HG02885 (cell line): ENCODE results near the gene SH3PXD2A.
"Not testable (repeated sequence)": the region's sequence is repeated elsewhere in the genome, so short reads cannot be mapped to it uniquely, and the experiment has no call there.

Experiments
- ATAC-seq: cut with Tn5 transposase; IDR thresholded peaks from one replicate; pipeline ENCODE4 v1.9.1; 2021; ENCODE audit warnings: mild to moderate bottlenecking; ENCODE audit not compliant: unreplicated experiment, poor library complexity

The SH3PXD2A gene

DNA sequence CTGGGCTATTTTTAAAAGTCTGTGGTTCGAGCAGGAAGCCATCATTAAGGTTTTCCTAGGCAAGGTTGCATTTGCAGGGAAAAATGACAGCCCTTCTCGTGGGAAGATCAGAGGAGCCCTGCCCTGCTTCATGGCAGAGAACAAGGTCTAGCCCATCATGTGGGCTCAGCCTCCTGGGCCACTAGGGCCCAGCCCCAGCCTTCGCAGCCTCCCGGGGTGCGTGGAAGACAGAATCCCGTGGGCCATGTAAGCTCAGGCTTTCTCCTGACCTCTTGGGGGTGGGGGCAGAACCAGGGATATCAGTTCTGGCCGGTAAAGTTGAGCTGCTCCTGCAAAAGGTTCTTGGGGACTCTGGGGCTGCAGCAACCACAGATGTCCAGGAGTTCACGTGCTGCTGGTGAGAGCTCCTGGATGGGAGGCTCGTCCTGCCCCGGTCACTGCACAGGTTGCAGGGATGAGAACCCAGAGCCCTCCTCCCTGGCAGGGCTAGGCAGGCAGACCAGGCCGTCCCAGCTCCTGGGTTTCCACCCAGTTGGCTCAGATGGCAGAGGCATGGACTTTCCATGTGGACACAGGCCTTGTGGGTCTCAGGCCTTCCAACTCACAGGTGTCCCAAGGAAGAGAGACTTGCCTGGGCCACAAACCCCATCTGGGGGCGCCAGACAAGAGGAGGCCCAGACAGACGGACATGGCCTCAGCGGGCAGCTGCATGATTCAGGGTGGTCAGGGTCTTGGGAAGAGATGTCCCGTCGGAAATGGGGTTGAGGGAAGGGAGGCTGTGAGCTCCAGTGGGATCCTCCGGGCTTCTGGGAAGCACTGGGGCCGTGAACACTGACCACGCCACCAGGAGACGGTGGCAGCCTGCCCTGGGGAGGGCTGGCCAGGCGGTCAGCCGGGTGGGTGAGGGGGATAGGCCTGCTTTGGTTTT, 235.7 kb downstream of the SH3PXD2A start:
- no peak for ATAC-seq

DNA sequence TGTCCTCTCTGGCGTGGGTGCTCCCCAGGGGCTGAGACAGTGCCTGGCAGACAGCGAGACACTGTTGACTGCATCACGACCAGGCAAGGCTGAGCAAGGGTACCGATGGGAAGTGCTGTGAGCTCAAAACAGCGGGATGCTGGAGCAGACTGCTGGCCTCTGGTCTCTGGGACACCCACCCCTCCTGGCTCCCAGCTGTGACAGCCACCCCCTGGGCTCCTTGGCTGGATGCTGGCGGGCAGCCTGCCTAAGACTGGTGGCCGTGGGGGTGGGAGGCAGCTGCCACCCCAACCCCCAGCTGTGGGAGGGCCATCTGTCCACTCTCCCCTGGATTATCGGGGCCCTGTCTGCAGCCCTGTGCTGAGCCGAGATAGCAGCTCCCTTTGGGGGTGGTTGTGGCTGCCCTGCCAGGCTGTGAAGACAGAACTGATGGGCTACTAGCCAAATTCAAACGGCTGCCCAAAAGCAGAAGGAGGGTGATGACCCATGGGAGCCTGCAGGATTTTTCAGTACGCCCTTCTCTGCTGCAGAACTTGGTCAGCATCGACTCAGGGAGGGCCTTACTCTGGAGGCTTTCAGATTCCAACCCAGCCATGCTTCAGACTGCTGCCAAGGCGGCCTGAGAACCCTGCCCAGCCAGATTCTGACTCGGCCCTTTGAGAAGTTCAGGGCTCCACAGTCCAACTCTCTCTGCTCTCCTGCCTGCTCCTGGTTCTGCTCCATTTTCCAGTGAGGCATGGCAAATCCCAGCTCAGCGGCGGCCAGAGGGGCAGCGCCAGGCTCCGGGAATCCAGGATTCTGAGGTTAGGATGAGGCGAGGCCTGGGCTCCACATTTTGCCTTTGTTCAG, 236.6 kb downstream of the SH3PXD2A start:
- ATAC-seq: no peak

DNA sequence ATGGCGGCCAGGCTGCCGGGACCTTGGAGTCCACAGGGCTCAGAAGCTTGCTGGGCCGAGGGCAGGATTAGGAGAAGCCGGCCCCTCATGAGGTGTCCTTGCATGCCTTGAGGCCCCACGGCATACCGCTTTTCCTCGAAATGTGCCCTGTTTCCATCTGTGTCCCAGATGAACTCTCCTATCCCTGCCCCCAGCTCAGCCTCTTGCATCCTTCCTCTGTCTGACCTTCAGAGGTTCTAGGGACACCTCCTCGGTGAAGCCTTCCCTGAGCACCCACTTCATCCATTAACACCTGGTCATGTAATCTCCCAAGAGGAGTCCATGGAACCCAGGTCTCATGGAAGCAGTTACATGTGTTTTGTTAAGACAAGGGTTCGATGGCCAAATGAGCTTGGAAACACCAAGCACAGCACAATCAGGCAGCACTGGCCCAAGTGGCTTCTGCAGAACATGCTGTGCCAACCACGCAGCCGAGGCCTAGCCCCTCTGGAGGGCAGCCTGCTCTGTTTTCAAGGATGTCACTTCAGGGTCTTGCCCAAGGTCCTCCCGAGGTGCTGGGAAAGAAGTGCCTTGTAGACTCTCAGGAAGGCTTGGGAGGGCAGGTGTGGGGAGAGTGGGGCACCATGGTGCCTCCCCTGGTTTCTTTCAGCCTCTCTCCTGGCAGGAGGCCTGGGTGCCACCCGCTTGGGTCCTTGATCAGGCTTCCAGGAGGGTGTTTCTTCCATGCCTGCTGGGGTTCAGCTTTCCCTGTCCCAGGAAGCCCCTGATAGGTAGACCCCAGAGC, 237.6 kb downstream of the SH3PXD2A start:
- ATAC-seq: no peak

DNA sequence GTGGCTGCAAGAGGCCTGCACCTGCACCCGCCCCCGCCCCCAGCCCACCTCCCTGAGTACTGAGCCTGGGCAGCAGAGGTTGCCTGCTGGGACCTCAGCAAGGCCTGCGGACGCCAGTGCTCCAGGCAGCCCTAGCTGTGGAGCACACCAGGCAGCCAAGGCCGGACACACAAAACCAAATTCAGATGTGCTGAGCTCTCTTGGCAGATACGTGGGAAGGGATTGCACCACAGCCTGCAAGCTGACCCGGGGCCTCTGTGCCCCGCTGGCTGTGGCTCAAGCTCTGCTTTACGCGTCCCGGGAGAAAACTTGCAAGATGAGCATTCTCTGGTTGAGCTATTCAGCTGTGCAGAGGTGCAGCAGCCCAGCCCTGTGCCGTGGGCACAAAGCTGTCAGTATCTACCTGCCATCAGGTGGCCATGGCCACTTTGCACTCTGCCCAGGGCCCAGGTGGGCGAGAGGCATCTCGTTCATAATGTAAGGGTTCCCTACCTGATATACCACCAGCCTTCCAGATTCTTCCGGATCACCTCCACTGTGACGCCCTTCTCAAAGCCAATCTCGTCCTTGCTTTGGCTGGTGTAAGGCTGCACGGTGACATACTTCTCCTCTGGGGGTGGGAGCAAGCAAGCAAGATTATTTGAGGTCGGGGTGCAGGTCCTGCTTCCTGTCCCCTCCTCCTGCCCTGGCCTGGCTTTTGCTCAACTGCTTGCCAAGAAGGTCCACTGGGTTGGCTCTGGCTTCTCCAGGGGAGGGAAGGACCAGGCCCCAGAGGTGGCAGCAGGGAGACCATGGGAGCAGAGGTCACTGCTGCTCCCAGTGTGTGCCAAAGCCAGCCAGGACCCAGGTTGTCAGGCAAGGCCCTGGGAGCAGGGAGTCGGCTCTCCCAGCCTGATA, 238.4 kb downstream of the SH3PXD2A start:
- ATAC-seq: no peak

DNA sequence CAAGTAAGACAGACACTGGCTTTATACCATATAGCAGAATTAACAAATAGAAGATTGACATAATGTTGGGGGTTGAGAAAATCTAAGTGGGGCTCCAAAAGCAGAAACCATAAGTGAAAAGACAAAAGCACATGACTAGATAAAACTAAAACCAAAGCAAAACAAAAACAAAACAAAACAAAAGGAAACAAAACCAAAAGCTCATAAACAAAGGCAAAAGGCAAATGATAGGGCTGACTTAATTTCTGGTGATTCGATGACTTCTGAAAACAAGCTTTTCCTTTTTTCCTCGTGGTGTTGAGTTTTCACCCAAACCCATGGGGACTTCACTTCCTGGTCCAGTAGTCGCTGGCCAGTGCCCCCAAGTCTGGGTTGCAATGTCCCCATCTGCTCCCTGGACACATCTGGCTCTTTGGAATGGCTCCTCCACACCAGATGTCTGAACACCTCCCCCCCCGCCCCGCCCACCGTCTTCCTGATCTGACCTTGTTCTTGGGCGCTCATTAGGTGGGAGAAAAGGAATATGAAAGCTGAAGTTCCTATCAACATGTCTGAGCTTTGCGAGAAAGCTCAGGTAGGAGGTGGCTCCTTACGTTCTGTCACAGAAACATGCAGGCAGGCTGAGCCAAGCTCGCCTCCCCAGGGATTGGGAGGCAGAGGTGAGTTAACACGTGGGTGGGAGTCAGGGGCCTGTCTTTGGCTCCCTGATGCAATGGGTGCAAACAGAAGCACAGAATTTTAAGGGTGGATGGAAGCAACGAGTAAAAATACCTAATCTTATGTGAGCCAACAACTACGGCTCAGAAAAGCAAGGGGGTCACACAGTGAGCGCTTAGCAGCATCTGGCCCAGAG, 240.8 kb downstream of the SH3PXD2A start:
- no peak for ATAC-seq

DNA sequence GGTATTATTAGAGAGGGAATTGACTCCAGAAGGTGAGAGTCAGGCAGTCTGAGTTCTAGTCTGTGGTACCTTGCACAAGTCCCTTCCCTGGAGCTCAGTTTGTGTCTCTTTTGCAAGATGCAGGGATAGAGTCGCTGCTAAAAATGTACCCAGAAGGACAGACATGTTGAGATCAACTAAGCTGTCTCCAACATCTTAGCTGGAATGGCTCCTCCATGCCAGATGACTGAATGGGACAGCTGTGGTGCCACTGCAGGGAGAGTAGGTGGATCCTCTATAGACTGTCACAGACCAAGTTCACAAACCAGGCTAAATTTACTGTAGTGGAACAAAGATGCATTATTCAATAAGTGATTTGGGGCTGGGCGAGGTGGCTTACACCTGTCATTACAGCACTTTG, 241.8 kb downstream of the SH3PXD2A start:
- no peak for ATAC-seq

DNA sequence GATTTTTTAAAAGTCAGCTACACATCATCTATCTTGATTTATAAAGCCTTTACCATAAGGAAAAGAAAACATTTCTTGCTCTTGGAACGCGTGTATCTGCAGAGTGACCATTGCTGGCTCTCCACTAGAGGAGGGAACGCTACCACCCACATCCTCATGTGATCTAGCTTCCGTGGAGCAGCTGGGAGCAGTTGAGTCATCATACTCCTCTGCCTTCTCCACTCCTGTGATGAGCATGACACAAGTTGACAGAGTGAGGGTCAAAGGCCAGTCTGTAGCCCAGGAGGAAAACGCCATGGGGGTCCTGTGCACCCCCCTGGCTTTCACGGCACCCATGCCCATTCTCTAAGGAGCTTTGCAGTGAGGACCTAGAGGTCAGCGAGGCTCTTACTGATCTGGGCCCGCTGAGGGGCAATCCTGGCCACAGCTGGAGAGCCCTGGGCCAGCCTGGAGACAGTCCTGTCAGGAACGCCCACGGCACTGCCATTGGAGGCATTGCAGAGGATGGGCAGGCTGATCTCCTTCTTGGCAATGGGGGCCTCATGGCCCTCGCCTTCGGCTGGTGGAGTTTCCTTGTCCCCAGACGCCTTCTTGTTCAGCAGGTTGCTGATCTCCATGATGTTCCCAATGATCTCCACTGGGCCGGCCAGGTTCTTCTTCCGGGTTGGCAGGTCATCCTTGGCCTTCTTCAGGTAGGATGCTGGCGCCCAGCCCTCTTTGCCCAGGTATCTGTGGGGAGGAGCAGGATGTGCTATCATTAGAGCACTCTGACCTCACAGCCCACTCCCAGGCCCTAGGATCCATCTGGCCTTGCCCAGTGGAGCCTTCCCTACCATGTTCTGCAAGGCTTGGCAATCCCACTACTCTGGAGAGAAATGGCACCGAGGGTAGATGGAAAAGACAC, 242.7 kb downstream of the SH3PXD2A start:
- no peak for ATAC-seq

DNA sequence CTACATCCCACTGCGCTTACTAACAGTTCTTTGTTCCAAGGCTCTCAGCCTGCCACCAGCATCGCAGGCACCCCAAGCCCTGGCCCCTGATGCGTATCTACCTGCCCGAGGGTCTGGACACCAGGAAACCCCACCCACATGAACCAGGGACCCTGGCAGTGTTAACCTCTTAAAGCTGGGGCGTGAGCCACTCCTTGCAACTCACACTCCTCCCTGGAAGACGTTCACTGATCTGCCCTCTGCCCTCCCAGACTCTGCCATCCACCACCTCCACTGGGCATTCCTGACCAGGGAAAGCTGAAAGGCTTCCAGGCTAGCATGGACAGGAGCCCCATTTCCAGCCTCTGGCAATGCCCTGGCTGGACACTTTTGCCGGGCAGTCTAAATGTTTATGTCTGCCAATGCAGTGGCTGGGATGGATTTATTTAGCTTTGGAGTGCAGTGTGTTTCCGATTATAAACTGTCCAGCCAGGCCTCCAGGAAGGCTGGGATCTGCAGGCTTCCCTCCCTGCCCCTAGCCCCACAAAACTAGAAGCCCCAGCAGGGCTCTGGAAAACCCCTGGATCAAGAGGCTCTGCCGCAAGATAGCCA, 244.4 kb downstream of the SH3PXD2A start:
- no peak for ATAC-seq

DNA sequence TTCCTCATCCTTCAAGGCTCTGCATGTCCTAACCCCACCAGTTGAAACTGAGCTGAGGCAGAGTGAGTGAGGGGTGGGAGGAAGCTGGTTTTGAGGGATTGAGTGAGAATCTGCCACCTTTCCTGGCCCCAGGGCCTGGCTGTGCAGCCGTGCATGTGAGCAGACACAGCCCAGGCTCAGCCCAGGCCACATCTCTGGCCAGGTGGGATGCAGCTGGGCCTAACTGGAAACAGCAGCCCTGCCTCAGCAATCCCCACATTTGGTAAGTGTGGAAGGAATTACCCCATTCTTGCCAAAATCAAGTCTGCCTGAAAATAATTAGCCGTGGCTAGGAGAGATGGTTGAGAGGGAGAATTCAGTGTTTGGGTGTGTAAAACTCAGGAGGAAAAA, 245.3 kb downstream of the SH3PXD2A start:
- no peak for ATAC-seq

DNA sequence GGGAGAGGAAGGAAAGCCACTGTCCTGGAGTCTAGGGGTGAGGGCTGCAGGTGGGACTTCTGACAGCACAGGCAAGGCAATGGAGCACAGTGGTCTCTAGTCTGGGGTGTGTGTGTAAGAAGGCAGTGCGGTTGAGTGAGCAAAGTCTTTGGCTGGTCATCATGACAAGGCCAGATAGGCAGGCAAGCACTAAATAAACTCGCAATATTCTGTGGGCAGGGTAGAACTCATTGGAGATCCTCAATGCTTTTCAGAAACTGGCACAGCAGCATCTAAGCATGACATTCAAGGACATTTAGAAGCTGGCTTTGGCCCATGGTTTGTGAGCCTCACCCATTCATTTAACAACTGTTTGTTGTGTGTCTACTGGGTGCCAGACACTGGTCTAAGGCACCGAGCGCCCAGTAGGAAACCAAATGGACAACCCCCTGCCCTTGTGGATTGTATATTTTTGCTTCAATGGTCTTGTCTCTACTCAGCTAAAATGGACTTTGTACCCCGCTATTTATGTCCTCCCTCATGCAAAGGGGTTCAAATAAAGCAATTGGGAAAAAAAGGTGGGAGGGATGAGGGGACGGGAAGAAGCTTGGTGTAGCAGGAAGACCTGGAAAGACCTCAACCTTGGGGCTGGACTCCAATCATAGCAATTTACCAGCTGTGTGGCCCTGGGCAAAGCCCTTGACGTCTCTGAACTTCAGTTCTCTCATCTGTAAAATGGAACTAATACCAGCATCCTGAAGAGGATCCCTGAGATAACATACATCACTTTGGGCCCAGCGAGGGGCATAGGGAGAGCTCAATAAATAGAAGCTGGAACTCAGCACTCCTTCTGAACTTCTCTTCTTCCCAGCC, 245.9 kb downstream of the SH3PXD2A start:
- no peak for ATAC-seq

DNA sequence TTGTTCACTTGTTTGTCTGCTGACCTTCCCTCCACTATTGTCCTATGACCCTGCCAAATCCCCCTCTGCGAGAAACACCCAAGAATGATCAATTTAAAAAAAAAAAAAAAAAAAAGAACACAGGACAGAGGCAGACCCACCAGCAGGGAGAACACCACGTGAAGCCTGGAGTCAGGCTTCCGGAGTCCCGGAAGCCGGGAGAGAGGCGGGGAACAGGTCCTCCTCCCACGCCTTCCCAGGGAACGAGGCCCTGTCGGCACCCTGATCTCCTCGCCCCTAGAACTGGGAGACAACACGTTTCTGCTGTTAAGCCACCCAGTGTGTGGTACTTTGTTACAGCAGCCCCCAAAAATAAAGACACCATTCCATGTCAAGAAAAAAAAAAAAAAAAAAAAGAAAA, 247.3 kb downstream of the SH3PXD2A start:
- ATAC-seq: not testable (repeated sequence)

DNA sequence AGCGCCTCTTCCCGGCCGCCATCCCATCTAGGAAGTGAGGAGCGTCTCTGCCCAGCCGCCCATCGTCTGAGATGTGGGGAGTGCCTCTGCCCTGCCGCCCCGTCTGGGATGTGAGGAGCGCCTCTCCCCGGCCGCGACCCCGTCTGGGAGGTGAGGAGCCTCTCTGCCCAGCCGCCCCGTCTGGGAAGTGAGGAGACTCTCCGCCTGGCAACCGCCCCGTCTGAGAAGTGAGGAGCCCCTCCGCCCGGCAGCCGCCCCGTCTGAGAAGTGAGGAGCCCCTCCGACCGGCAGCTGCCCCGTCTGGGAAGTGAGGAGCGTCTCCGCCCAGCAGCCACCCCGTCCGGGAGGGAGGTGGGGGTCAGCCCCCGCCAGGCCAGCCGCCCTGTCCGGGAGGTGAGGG, 248.3 kb downstream of the SH3PXD2A start:
- not testable (repeated sequence) for ATAC-seq

DNA sequence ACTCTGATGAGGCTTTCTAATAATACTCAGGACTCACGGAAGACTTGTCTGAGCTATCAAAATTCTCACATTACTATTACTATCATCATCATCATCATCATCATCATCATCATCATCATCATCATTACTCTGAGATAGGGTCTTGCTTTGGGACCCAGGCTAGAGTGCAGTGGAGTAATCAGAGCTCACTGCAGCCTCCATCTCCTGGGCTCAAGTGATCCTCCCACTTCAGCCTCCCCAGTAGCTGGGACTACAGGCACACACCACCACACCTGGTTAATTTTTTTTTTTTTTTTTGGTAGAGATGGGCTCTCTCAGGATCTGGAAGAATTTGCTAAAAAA, 249.3 kb downstream of the SH3PXD2A start:
- not testable (repeated sequence) for ATAC-seq

DNA sequence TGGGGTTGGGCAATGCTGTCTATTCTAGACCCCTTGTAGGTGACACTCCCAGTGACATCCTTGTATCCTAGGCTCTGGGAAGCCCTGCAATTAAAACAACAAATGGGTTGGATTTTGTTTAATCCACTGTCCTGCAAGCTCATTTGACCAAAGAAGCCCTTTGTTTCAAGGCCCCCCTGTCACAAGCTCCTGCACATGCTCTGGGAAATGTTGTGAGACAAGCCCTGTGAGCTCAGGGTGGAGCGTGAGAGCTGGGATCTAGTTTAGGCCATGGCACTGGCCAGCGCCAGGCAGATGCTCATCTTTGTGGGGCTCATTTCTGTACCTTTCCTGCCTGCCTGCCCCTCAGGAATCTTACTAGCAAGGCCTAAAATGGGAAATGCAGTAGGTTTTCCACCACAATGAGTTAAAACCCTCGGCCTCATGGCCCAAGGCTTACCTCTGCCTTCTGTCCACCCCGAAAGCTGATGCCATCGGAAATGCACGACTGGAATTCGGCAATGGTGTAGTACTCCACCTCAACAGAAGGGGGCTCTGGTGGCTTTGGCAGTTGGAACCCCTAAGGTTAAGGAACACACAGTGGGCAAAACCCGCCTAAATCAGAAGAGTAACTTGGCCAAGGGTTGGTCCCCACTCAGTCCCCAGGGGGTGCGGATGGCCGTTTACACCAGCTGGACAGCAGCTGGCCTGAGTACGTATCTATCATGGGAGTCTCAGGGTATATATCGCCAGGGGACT, 249.8 kb downstream of the SH3PXD2A start:
- ATAC-seq: no peak

DNA sequence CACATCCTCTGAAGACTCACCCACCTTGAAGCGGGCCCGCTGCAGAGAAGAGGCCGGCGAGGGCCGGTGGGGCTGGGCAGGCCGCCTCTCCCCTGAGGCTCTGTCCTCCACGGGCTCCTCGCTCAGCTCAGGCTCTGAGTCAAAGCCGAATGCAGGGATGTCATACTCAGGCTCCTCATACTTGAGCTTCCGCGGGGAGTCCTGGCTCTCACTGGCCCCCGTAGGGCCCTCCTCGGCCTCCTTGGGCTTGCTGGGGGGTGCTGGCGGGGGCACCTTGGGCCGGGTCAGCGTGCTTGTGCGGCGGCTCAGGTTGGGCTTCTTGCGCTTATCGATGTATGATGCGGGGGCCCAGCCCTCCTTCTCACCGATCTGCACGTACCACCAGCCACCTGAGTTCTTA, 252.0 kb downstream of the SH3PXD2A start:
- ATAC-seq: no peak

DNA sequence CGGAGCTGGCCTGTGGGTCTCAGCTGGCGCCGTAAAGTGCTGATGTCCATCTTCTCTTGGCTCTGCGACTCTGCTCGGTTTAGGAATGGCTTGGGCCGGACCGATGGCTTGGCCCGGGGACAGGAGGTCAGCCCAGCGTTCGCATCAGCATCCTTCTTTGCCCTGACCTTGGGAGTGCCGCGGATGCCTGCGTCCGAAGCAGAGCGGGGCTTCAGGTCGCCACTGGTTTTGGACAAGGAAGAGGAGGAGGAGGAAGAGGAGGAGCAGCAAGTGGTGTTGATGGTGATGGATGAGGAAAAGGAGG, 252.6 kb downstream of the SH3PXD2A start:
- no peak for ATAC-seq
